ENCODE measurements around the gene MB21D2.
"Not testable (repeated sequence)": the region's sequence is repeated elsewhere in the genome, so short reads cannot be mapped to it uniquely, and the experiment has no call there.

Gene MB21D2, protein sequence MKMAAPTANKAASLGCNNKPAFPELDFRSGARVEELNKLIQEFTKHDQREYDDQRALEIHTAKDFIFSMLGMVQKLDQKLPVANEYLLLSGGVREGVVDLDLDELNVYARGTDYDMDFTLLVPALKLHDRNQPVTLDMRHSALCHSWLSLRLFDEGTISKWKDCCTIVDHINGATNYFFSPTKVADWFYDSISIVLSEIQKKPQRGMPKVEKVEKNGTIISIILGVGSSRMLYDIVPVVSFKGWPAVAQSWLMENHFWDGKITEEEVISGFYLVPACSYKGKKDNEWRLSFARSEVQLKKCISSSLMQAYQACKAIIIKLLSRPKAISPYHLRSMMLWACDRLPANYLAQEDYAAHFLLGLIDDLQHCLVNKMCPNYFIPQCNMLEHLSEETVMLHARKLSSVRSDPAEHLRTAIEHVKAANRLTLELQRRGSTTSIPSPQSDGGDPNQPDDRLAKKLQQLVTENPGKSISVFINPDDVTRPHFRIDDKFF

DNA sequence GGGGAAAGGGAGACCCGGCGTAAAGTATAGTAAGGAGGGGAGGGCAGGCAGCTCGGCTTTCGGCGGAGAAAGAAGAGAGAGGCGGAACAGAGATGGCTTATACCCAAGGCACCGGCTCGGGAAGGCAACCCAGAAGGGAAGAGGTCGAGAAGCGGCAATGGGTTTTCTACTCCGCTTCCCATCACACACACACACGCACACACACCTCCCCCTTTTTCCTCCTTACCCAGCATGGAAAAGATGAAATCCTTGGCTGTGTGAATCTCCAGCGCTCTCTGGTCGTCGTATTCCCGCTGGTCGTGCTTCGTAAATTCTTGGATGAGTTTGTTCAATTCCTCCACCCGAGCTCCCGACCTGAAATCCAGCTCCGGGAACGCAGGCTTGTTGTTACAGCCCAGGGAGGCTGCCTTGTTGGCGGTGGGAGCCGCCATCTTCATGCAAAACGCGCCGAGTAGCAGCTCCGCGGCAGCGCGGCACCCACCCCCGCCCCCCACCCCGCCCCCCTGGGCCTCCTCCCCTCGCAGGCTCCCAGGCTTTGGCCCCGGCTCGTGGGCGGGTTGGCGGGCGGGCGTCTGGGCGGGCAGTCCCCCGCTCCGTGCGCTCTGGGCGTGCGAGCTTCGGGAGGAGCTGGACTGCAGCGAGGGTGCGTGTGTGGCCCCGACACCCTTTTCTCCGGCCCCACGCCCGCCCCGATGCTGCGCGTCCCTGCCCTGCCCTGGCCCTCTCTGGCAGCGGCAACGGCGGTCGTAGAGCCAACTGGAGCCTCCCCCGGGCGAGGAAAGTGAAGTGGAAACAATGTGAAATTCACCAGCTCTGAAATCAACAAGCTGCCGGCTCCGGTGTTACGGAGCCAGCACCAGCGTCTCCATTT is at the start of gene MB21D2:
TSS of gene MB21D2 (minus strand) at position 453 of the 871 bp plus-strand sequence. CDS start at position 437, 16 bp downstream.
- in situ Hi-C loops (cut with MboI; ENCODE audit: low sequenced_read_pairs): no loop called here

- in situ Hi-C loops (cut with MboI; ENCODE audit: low sequenced_read_pairs): not testable (repeated sequence)
Observed at GRCh38 chr3:192964959-192965719, 47.5 kb upstream of the MB21D2 start.

GRCh38 chr3:192959773-192960172 is 42.1 kb upstream of the MB21D2 start:
- in situ Hi-C loops (cut with MboI; ENCODE audit: low sequenced_read_pairs): no loop called here

DNA sequence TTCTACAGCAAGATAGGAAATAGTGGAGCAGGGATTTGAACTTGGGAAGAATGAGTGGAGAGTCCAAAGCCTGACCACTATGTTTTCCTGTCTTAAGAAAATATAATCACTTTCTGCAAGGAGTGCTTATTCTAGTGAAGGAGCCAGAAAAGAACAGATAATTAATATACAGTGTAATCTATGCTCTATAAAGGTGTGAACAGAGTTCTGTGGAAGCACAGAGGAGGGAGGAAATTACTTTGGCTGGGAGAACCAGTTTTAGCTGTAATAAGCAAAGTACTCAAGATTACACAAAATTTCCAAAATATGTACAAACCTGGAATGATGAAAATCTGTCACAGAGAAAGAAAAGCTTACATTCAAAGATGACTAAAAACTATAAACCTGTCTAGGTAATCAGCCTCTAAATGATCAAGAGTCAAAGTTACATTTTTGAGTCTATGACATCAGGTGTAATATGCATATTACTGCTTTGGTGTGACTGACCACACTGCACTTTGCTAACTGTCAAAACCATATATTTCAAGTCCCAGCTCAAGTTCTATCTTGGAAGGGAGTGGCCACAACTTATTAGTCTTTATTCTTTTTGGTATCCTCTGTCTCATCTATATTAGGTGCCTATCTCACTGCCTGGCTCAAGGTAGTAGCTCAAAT is 40.7 kb upstream of the MB21D2 start:
- in situ Hi-C loops (cut with MboI; ENCODE audit: low sequenced_read_pairs): no loop called here

- in situ Hi-C loops (cut with MboI; ENCODE audit: low sequenced_read_pairs): no loop called here
Observed at GRCh38 chr3:192957441-192958021, 39.9 kb upstream of the MB21D2 start.

DNA sequence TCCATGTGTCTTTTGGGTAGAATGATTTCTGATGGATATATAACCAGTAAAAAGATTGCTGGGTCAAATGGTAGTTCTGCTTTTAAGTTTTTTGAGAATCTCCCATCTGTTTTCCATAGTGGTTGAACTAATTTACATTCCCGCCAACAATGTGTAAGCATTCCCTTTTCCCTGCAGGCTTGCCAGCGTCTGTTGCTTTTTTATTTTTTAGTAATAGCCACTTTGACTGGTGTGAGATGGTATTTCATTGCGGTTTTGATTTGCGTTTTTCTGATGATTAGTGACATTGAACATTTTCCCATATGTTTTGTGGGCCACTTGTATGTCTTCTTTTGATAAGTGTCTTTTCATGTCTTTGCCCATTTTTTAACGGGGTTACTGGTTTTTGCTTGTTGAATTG is 36.3 kb upstream of the MB21D2 start:
- in situ Hi-C loops (cut with MboI; ENCODE audit: low sequenced_read_pairs): no loop called here

DNA sequence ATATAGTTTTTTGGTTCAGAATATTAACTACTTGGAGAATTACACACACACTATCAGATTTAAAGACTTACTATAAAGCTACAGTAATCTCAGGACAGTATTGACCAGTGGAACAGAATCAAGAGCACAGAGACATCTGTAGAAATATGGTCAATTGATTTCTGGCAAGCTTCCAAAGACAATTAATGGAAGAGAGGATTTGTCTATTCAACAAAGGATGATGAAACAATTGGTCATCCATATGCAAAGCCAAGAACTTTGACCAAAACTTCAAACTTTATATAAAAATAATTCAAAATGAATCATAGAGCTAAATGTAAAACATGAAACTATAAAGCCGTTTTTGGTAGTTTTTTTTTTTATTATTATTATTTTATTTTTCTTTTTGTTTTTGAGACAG is 29.8 kb upstream of the MB21D2 start:
- in situ Hi-C loops (cut with MboI; ENCODE audit: low sequenced_read_pairs): no loop called here

- in situ Hi-C loops (cut with MboI; ENCODE audit: low sequenced_read_pairs): no loop called here
Observed at GRCh38 chr3:192943393-192943792, 25.7 kb upstream of the MB21D2 start.

DNA sequence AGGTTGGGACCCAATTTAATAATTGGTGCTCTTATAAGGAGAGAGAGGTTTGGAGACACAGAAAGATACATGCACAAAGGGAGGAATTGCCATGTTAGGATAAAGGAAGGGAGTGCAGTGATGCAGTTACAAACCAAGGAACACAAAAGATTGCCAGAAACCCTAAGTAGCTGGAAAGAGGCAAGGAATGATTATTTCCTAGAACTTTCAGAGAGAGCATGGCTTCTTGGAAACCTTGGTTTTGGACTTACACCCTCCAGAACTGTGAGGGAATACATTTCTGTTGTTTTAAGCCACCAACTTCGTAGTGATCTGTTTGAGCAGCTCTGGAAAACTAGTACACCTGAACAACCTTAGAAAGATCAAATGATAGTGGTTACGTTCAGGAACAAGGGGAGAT is 25.0 kb upstream of the MB21D2 start:
- in situ Hi-C loops (cut with MboI; ENCODE audit: low sequenced_read_pairs): no loop called here

- in situ Hi-C loops (cut with MboI; ENCODE audit: low sequenced_read_pairs): no loop called here
Observed at GRCh38 chr3:192940129-192940528, 22.5 kb upstream of the MB21D2 start.

- in situ Hi-C loops (cut with MboI; ENCODE audit: low sequenced_read_pairs): no loop called here
Observed at GRCh38 chr3:192935441-192935840, 17.8 kb upstream of the MB21D2 start.

- in situ Hi-C loops (cut with MboI; ENCODE audit: low sequenced_read_pairs): no loop called here
Observed at GRCh38 chr3:192933779-192934460, 16.3 kb upstream of the MB21D2 start.

GRCh38 chr3:192933259-192933658 is 15.6 kb upstream of the MB21D2 start:
- in situ Hi-C loops (cut with MboI; ENCODE audit: low sequenced_read_pairs): no loop called here

DNA sequence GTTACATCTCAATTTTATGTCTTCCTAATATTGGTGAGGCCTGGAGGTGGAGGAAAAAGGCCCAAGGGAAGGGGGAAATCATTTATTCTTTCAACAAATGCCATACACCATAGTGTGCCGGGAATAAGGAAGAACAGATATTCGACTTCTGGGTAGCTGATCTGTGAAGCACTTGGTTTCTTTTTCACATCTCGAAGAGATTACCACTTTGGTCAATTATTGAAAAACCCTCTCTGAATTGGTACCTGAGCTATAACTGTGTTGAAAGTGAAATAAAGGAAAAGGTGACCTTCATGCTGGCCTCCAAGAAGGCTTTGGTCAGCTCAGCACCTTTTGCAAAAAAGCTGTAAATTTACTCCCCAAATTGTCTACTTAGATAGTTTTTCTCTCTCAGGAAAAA is 14.2 kb upstream of the MB21D2 start:
- in situ Hi-C loops (cut with MboI; ENCODE audit: low sequenced_read_pairs): no loop called here

GRCh38 chr3:192930577-192930976 is 12.9 kb upstream of the MB21D2 start:
- in situ Hi-C loops (cut with MboI; ENCODE audit: low sequenced_read_pairs): no loop called here

DNA sequence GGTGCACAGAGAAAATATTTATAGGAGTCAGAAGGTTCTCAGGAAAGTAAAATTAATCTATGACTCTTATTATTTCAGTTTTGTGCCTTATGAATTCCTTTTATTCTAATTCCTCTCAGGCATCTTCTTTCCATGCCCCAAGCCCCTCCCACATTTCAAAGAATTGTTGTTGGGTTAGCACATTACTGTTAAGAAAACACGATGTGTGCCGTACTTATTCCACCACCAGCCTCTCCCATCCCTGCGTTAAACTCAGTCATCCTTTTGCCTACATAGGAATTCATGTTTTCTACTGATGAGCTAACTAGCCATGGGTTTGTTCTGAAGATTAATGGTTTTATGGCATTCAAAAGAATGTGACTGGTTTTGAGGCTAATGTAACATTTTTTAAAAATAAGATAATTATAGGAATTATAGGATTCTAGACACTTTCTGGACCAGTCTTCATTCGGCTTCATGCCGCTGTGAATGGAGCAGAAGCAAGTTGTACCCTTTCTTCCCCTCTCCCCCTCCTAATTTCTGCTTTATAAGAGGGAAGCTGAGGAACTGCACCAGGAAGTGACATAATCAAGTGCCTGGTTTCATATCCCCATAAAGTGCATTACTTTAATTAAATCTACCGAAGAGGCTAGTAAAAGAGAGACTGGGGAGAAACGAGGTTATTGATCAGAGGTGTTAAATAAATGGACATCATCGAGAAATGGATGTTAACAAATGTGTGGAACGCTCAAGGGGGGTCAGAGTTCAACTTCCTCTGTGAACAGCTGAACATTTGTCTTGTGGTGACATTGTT is 12.3 kb upstream of the MB21D2 start:
- in situ Hi-C loops (cut with MboI; ENCODE audit: low sequenced_read_pairs): no loop called here

DNA sequence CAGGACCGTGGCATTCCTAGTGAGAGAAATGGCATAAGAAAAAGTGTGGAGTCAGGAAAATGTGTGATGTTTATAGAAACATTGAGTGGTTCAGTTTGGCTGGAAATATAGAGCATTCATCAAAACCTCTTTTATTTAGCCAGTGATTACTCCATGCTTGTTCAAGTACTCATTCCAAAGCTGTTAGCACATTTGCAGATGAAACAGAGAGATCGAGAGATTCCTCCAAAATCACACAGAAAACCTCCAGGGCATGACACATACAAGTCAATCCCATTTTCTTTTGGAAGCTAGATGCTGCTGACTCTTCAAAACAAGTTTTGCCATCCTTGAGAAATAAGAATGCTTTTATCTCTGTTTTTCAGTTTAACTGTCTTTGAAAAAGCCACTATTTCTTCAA is 11.5 kb upstream of the MB21D2 start:
- in situ Hi-C loops (cut with MboI; ENCODE audit: low sequenced_read_pairs): no loop called here

- in situ Hi-C loops (cut with MboI; ENCODE audit: low sequenced_read_pairs): no loop called here
Observed at GRCh38 chr3:192928720-192929119, 11.1 kb upstream of the MB21D2 start.

- in situ Hi-C loops (cut with MboI; ENCODE audit: low sequenced_read_pairs): no loop called here
Observed at GRCh38 chr3:192928016-192928415, 10.4 kb upstream of the MB21D2 start.

All from HL-60/S4 treated with retinoic acid at 250 ng/mL for 4 days and 3 days (cell line).